Stimulated activated CD4-positive, alpha-beta T cell treated with anti-CD3 and anti-CD28 coated beads, Interleukin-12 subunit alpha, Interleukin-12 subunit beta, amount 100 ng/mL, for 4 hours (primary cell): Measurements from ENCODE around the gene MAN2A2.
A peak's percentile ranks its signal among the peaks of the same experiment; 100 is the strongest.
"Not testable (repeated sequence)": the region's sequence is repeated elsewhere in the genome, so short reads cannot be mapped to it uniquely, and the experiment has no call there.

ENCODE experiments used
- DNase-seq: peaks from one replicate; pipeline ENCODE4 v3.0.0-alpha.2; 2020

The MAN2A2 gene

DNA sequence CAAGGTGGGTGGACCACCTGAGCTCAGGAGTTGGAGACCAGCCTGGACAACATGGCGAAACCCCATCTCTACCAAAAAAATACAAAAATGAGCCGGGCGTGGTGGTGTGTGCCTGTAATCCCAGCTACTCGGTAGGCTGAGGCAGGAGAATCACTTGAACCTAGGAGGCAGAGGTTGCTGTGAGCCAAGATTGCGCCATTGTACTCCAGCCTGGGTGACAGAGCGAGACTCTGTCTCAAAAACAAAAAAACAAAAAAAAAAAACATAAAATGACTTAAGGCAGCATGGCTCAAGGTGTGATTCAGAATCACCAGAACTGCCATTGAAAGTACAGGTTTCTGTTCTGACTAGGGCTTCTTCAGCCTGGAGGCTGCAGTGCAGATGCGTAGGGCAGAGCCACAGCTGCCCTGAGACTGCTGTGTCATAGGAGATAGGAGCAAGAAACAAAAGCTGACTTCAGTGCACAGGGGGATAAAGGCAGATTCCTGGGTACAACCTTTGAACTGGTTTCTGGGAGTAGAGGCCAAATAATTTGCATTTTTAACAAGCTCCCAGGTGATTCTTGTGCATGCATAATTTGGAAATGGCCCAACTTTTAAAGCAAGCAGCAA, 19.7 kb downstream of the MAN2A2 start:
- DNase-seq = not testable (repeated sequence)

DNA sequence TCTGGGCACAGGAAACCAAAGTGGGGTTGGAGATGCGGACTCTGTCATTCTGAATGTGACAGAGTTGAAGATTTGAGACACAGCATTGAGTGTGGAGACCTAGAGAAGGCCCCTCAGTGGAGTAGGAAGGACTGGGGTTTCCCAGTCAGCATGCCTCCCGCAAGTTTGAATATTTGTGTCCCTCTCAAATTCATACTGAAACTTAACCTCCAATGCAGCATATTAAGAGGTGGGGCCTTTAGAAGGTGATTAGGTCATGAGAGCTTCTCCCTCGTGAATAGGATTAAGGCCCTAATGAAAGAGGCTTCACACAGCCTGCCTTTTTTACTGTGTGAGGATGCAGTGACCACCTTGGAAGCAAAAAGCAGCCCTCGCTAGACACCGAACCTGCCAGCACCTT, 21.3 kb downstream of the MAN2A2 start:
- DNase-seq = no peak

DNA sequence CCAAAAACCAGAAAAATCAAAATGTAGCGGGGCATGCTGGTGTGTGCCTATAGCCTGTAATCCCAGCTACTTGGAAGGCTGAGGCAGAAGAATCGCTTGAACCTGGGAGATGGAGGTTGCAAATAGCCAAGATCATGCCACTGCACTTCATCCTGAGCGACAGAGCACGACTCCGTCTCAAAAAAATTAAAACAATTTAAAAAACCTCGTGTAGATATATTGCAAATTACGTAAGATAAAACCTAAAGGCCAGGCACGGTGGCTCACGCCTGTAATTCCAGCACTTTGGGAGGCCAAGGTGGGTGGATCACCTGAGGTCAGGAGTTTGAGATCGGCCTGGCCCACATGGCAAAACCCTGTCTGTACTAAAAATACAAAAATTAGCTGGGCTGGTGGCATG, 23.7 kb downstream of the MAN2A2 start:
- DNase-seq = not testable (repeated sequence)

DNA sequence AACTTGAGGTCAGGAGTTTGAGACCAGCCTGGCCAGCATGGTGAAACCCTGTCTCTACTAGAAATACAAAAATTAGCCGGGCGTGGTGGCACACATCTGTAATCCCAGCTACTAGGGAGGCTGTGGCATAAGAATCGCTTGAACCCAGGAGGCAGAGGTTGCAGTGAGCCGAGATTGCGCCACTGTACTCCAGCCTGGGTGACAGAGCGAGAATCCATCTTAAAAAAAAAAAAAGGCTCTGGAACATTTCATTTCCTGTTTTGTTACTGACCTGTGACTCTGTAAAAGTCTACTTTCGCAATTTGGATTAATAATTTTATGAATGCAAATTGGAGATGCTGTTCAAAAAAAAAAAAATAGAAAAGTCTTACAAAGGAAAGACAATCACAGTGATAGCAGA, 25.0 kb downstream of the MAN2A2 start:
- not testable (repeated sequence) for DNase-seq

DNA sequence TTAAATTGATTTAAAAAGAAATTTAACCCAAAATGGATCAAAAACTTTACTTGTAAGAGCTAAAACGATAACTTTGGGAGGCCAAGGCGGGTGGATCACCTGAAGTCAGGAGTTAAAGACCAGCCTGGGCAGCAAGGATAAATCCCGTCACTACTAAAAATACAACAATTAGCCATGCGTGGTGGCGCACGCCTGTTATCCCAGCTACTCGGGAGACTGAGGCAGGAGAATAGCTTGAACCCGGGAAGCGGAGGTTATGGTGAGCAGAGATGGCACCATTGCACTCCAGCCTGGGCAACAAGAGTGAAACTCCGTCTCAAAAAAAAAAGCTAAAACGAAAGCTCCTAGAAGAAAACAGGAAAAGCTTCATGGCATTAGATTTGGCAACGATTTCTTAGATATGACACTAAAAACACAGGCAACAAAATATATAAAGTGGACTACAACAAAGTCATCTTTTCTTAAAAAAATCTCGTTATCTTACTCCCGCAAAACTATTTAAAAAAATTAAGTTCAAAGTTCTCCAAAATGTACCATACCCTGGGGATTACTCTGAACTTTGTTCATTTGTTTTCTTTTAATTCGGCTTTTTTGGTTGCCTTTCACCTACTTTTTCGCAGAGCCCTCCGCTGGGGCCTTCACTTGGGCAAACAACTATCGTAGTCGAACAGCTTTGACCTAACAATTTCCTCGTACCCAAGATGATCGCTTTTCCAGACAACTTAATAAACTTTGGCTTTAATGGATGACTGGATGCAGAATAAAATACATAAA, 26.3 kb downstream of the MAN2A2 start:
- no peak for DNase-seq

DNA sequence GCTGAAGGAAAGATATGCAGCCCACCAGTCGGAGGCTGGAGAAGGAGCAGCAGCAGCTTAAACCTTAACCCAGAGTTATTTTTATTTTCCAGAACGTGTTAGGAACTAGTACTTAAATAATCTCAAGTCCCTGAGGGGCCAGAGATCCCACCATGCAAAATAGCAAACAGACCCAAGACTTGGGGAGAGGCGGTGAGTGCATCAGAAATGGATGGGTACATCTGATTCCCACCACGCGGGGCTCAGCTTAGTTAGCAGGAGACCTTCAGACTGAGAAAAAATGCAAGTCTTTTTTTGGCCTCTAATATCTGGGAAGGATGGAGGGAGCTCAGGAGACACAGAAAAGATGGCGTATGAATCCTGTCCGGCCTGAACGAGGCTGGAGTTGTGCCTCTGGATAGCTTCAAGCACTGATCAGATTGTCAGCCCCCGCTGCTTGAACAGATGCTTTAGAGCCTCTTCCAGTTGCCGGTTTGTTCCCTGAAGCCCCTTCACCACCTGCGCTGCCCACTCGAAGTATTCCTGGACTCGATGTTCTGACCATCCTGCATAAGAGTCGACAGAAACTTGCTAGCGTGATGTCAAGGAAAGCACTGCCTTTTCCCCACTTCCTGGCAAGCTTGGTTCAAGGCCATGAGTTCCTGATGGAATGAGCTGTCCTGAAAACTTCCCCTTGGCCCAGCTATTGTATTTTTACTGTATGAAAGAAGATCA, 27.9 kb downstream of the MAN2A2 start:
- DNase-seq = no peak

DNA sequence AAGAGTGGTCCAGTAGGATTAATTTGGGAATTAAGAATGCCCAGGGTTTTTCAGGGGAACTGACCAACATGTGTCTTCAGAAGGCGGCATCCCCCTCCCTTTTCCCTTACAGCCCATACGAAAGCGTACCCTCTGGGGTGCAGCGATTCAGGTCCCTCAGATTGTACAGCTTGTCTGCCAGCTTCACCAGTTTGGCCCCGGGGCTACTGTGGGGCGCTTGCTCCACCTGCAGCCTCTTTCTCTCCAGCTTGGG, 28.4 kb downstream of the MAN2A2 start:
- DNase-seq = no peak

DNA sequence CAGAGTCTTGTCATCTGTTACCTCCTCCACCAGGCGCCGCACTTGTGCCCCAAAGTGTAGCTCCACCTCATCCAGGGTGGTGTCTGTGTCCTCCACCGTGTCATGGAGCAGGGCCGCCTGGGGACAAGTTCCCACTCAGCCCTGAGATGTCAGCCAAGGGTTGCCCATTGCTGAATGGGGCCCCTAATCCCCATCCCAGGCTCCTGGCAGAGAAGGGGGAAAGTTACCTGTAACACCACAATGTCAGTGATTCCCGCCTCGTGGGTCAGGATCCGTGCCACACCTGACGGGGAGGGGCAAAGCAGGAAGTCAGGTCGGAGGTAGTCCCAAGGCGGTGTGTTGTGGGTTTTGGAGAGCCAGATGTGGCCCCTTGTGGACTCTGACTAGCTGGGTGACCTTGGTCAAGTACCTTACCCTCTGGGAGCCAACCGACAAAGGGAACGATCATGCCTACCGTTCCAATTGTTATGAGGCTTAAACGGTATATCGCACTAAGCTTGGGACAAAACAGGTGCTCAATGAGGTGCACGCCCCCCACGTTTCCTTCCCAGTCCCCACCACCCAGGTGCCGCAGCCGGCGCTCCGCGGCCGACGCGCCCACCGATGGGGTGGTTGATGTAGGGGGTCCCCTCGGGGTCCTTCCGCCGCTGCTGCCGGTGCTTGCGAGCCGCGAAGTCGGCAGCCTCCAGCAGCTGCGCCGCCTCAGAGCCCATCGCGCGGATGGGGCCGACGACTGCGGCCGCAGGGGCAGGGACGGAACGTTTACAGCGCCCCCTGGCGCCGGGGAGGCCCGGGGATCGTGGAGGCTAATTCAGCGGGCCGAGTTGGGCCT, 28.9 kb downstream of the MAN2A2 start, which contains the start of gene HDDC3:
Gene HDDC3 (minus strand): TSS at position 722 of the 832 bp plus-strand sequence. CDS start 9 bp downstream, at position 713.
- peak; percentile 93 for DNase-seq

DNA sequence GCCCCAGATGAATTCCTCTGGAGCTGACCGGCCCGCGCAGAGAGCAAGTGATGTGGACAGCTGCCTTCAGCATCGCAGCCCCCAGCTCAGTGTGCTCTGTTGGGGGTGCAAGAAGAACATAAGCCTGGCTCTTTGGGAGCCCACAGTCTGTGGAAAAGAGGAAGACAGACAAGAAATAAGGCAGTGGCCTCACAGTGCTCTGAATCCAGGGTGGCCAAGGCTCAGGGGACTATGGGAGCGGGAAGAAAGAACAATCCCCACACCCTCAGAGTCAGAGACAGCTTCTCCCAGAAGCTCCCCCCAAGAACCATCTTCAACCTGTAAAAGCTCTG, 29.5 kb downstream of the MAN2A2 start:
- no peak for DNase-seq

DNA sequence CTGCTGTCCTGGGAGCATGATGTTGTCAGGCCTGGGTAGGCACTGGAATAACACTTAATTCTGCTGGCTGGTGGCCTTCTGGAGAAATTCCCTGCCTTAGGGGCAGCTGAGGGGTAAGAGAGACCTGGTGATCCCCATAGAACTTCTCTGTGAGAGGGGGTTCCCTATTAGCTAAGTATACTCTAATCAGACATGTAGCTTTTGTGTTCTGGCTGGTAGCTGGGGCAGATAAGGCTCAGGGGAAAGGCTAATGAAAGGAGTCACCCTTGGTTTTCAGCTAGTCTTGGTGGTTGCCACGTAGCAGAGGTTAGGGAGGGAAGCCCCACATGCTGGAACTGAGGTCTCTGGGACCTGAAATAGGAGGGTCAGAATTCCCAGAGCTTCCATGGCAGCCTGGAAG, 30.2 kb downstream of the MAN2A2 start:
- DNase-seq = no peak

DNA sequence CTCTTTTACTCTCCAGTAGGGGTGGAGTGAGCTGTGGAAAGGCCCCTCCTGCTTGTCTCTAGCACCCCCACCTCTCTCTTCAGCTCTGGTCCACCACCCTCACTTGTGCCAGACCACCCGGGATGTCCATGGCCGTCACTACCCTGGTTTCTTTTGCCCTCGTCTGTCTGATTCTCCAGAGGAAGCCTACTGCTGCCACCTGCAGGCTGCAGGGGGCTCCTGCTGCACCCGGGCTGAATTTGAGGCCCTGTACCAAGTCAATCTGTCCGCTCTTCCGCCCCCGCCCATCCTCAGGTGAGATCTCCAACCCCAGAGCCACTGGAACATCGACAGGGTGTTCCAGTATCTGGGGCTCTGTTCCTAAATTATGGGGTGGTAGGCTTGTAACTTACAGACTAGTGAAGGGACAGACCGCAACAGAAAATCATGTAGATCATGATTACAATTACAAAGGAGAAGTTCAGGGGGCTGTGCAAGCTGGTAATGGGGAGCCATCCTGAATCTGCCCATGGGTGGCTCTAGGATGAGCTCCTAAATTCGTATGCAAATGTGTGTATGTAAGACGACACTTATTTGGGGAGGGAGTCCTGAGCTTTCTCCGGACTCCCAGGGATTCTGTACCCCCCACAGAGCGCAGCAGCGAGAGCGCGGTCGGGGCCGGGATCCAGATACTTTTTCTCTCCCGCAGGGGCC, 31.3 kb downstream of the MAN2A2 start:
- DNase-seq = peak; percentile 82

DNA sequence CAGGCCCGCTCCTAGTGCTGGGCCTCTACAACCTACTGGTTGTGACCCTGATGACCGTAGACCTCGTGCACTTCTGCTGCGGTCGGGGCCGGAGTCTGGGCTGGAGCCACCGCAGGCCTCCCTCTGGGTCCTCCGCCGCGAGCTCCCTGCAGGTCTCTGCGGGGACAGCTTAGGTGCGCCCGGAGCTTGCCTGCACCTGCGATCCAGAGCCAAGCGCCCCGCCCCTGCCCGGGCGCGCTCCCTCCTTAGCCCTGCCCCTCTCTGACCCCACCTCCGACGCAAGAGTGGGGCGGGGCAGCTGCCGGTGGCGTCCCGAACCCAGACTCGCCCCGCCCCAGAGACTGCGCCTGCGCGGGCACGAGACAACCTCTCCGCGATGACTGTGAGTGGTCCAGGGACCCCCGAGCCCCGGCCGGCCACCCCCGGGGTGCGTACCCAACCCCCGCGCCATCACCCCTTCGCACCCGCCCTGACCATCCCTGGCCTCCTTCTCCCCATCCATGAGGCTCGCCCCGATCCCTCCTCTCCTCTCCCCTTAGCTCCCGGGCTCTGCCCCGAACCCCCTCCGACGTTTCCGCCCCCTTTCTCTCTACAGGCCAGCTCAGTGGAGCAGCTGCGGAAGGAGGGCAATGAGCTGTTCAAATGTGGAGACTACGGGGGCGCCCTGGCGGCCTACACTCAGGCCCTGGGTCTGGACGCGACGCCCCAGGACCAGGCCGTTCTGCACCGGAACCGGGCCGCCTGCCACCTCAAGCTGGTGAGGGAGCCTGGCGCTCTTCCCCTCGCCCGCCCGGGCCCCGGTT, 32.0 kb downstream of the MAN2A2 start, which contains the start of gene UNC45A:
Gene UNC45A (plus strand): TSS at position 337 of the 803 bp plus-strand sequence. CDS start 40 bp downstream, at position 377.
- peak; percentile 98 for DNase-seq

DNA sequence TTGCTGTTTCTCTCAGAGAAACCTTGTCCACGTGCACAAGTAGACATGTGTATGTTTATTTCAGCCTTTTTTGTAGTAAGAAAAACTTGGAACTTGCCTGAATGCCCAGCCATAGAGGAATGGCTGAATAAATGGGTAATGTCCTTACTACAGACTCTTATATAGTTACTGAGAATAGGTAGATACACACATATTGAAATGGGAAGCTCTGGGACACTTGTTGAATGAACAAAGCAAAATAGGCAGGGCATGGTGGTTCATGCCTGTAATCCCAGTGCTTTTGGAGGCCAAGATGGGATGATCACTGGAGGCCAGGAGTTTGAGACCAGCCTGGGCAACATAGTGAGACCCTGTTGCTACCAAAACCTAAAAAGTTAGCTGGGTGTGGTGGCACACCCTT, 33.7 kb downstream of the MAN2A2 start:
- no peak for DNase-seq

DNA sequence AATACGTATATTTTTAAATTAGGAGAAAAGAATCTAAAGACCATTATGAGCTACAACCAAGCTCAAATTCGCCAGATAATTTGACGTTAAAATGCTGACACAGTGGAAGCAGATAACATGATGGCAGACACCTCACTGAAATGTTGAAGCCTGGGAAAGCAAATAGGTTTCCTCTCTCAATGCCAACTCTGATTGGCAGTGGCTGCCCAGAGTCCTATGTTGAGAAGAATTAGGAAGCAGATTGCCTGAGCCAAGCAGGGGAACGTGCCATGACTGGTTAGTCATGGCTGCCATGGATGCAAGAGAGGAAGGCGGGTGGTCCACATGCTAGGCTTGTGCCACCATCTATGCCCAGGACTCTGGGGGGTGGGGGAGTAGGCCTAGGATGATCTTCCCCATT, 35.2 kb downstream of the MAN2A2 start:
- no peak for DNase-seq

DNA sequence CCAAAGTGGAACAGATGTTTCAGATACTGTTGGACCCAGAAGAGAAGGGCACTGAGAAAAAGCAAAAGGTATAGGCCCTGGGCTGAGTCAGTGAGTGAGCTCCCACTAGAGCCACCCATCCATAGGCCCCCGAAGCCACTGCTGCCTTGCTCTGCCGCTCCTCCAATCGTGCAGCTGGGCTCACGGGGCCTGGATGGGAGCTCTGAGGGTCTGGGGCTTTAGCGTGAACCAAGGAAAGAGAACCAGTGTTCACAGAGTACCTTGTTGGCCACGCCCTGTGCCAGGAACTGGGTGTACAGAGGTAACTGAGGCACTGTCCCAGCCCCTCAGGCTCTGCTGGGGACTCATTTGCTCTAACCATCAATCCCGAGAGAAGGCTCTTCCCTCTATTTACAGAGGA, 36.7 kb downstream of the MAN2A2 start:
- no peak for DNase-seq

DNA sequence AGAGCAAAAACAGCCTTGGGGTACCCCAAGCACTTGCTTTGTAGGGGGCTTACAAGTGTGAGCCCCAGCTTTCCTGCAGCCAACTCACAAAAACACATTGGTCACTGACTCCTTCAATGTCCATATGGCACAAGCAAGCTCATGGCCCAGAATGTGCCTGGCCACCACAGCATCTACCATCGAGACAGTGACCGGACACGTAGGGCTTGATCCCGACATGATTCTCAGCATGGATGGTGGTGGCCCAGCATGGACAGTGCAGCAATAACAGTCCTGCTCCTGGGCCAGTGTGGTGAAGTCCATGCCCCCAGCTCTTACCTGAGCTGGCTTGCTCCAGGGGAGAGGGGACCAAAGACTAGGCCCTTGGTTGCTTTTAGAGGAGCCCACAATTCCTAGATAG, 37.9 kb downstream of the MAN2A2 start:
- DNase-seq = no peak

DNA sequence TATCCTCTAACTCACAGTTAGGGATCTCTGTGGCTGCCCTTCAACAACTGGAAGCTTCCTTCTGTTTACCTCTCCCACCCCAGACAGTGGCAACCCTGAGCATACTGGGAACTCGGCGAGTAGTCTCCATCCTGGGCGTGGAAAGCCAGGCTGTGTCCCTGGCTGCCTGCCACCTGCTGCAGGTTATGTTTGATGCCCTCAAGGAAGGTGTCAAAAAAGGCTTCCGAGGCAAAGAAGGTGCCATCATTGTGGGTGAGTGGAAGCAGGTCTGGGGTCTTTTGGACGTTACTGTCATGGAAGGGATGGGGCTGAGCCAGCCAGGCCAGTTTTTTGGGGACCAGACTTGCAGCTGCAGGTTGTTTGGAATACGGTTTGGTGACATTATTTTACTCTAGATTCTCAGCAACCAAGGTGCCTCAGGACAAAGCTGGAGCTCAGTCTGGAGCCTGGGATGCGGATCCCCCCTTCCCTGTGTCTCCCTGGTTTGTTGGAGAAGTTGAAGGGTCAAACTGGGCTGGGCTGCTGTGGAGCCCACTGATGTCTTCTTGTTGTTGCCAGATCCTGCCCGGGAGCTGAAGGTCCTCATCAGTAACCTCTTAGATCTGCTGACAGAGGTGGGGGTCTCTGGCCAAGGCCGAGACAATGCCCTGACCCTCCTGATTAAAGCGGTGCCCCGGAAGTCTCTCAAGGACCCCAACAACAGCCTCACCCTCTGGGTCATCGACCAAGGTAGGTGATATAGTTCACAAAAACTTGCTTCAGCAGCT, 39.4 kb downstream of the MAN2A2 start:
- DNase-seq = no peak

DNA sequence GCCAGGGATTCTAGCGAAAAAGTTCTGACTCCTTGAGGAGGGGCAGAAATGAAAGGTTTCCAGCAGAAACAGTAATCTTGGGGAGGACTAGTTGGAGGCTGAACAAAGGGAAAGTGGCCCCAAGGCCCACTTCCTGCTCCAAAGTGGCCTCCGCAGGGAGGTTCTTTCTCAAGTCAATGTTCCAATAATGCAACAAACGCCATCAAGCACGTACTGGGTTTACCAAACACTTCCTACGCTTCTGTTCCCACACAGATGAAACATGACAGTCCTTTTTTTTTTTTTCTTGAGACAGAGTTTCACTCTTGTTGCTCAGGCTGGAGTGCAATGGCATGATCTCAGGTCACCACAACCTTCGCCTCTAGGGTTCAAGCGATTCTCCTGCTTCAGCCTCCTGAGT, 42.0 kb downstream of the MAN2A2 start:
- DNase-seq = no peak

DNA sequence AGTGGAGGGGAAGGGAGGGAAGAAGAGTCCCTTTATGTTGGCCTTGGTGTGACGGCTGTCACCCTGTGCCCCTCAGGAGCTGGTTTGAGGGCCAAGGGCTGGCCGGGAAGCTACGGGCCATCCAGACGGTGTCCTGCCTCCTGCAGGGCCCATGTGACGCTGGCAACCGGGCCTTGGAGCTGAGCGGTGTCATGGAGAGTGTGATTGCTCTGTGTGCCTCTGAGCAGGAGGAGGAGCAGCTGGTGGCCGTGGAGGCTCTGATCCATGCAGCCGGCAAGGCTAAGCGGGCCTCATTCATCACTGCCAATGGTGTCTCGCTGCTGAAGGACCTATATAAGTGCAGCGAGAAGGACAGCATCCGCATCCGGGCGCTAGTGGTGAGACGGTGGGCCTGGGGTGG, 43.4 kb downstream of the MAN2A2 start:
- DNase-seq = no peak

DNA sequence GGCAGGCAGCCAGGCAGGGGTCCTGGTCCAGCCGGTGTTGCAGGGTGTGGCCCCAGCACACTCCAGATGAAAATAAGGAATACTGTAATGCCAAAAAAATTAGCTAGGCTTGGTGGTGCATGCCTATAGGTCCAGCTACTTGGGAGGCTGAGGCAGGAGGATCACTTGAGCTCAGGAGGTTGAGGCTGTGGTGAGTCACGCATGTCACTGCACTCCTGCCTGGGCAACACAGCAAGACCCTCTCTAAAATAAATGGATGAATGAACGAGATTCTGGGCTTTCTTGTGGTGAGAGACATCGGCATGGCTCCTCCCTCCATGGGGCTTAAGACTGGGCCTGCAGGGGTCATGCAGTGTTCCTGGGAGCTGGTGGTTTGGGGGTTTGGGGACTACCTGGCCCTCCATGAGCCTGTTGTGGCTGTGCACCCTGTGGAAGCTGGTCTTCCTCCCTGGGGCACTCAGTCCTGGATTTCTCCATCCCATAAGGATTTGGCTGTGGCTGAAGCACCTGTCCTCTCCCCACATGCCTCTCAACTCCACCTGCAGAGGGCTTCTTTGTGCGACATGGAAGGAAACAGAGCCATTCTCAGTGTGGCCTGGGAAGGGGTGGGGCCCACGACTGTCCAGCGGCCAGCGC, 44.0 kb downstream of the MAN2A2 start:
- DNase-seq = no peak
